ENCODE results near the gene ZBTB43.

Gene ZBTB43

DNA sequence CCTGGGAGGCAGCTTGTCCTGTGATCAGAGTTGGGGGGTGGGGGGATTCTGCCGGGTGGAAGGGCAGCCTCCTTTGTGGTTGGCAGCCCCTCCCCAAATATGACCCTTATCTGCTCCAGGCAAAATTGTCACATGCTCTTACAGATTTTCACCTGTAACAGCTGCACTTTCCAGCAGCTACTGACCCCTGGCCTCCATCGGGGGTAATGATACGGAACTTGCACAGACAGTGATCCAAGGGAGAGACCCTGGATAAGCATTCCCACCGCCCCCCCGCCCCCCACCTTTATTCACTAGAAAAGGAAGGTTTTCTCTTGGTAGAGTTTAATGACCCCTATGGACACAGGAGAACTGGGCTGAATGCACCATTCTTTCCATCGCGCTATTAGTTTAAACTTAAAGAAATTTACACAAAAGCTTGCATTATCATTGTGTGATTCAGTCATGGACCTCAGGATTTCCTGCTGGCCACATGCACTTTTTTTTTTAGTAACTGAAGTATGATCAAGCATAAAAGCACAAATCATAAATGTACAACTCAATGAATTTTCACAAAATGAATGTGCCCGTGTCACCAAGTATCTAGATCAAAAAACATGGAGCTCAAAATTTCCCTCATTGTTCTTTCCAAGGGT is 44.9 kb downstream of the ZBTB43 start:
- Histone ChIP-seq H3K14ac (ENCODE audit: low read length in 2 of 2) (no peak overlapping the region), H2BK5ac (ENCODE audit: low read depth, low read length, poor library complexity, severe bottlenecking) (no peak overlapping the region), H4K8ac (ENCODE audit: low read length) (no peak overlapping the region), H2AFZ (ENCODE audit: low read depth, low read length) (no peak overlapping the region), H3K79me1 (replicated peaks; ENCODE audit: low read length, poor library complexity, severe bottlenecking) (no peaks in the 10 kb centered on the region), H3K4me2 (ENCODE audit: low read length, poor library complexity, severe bottlenecking) (no peak overlapping the region), H3K27ac (ENCODE audit: low read length, poor library complexity, severe bottlenecking) (no peak overlapping the region), H3K18ac (ENCODE audit: low read depth in 1 of 2, low read length in 2 of 2) (no peak overlapping the region), H2AK5ac (ENCODE audit: low read length, severe bottlenecking) (no peak overlapping the region), H4K91ac (ENCODE audit: low read length) (no peak overlapping the region), H3K4me3 (ENCODE audit: insufficient read depth in 1 of 2, low read depth in 1 of 2, low read length in 2 of 2) (no peak overlapping the region), H2BK12ac (ENCODE audit: low read length in 2 of 2) (no peak overlapping the region), H3K4me1 (ENCODE audit: control insufficient read depth, insufficient read depth, low read depth, low read length) (peaks cover 2% of the 10 kb centered on the region), H2BK15ac (ENCODE audit: low read depth, poor library complexity, severe bottlenecking) (no peak overlapping the region), H3K27me3 (ENCODE audit: control insufficient read depth in 1 of 2, insufficient read depth in 1 of 2, low read length in 2 of 2) (peaks cover 20 to 37% of the 10 kb centered on the region in 2 experiments), H2BK120ac (ENCODE audit: low read depth, low read length) (no peak overlapping the region), H3K36me3 (ENCODE audit: control insufficient read depth in 1 of 2, insufficient read depth in 2 of 2, low read depth in 1 of 2, low read length in 2 of 2) (no peaks in the 10 kb centered on the region), H3K23ac (ENCODE audit: low read length in 2 of 2) (no peak overlapping the region), H3K9ac (ENCODE audit: low read length) (no peak overlapping the region), H3K4ac (ENCODE audit: low read depth in 1 of 2, low read length in 2 of 2) (no peak overlapping the region), H3K9me3 (ENCODE audit: control insufficient read depth, low read length) (no peaks in the 10 kb centered on the region)
- 92% methylated on average over 6 of the region's 8 CpGs for WGBS
- DNase-seq = no peak

- Histone ChIP-seq H2BK15ac (ENCODE audit: low read depth, poor library complexity, severe bottlenecking) (no peak overlapping the region), H3K4me2 (ENCODE audit: low read length, poor library complexity, severe bottlenecking) (no peak overlapping the region), H2BK5ac (ENCODE audit: low read depth, low read length, poor library complexity, severe bottlenecking) (no peak overlapping the region), H3K23ac (ENCODE audit: low read length in 2 of 2) (no peak overlapping the region), H4K91ac (ENCODE audit: low read length) (no peak overlapping the region), H3K4me3 (ENCODE audit: insufficient read depth in 1 of 2, low read depth in 1 of 2, low read length in 2 of 2) (no peak overlapping the region), H2AK5ac (ENCODE audit: low read length, severe bottlenecking) (no peak overlapping the region), H3K4me1 (ENCODE audit: control insufficient read depth, insufficient read depth, low read depth, low read length) (peaks cover 2% of the 10 kb centered on the region), H3K36me3 (ENCODE audit: control insufficient read depth in 1 of 2, insufficient read depth in 2 of 2, low read depth in 1 of 2, low read length in 2 of 2) (no peaks in the 10 kb centered on the region), H3K79me1 (replicated peaks; ENCODE audit: low read length, poor library complexity, severe bottlenecking) (no peaks in the 10 kb centered on the region), H3K27ac (ENCODE audit: low read length, poor library complexity, severe bottlenecking) (no peak overlapping the region), H2AFZ (ENCODE audit: low read depth, low read length) (no peak overlapping the region), H3K18ac (ENCODE audit: low read depth in 1 of 2, low read length in 2 of 2) (no peak overlapping the region), H2BK12ac (ENCODE audit: low read length in 2 of 2) (no peak overlapping the region), H3K27me3 (ENCODE audit: control insufficient read depth in 1 of 2, insufficient read depth in 1 of 2, low read length in 2 of 2) (peaks cover 33 to 51% of the 10 kb centered on the region in 2 experiments), H4K8ac (ENCODE audit: low read length) (no peak overlapping the region), H2BK120ac (ENCODE audit: low read depth, low read length) (no peak overlapping the region), H3K9me3 (ENCODE audit: control insufficient read depth, low read length) (no peaks in the 10 kb centered on the region), H3K4ac (ENCODE audit: low read depth in 1 of 2, low read length in 2 of 2) (no peak overlapping the region), H3K14ac (ENCODE audit: low read length in 2 of 2) (no peak overlapping the region), H3K9ac (ENCODE audit: low read length) (no peak overlapping the region)
- no peak for DNase-seq
- WGBS = 84% methylated on average over 6 of the region's 6 CpGs
Observed at GRCh38 chr9:126851286-126851880, 46.5 kb downstream of the ZBTB43 start.

- Histone ChIP-seq H3K14ac (ENCODE audit: low read length in 2 of 2) (no peak overlapping the region), H3K79me1 (replicated peaks; ENCODE audit: low read length, poor library complexity, severe bottlenecking) (no peaks in the 10 kb centered on the region), H4K91ac (ENCODE audit: low read length) (no peak overlapping the region), H3K27ac (ENCODE audit: low read length, poor library complexity, severe bottlenecking) (no peak overlapping the region), H2AFZ (ENCODE audit: low read depth, low read length) (no peak overlapping the region), H4K8ac (ENCODE audit: low read length) (no peak overlapping the region), H3K9ac (ENCODE audit: low read length) (no peak overlapping the region), H3K18ac (ENCODE audit: low read depth in 1 of 2, low read length in 2 of 2) (no peak overlapping the region), H2BK15ac (ENCODE audit: low read depth, poor library complexity, severe bottlenecking) (no peak overlapping the region), H2BK5ac (ENCODE audit: low read depth, low read length, poor library complexity, severe bottlenecking) (no peak overlapping the region), H3K36me3 (ENCODE audit: control insufficient read depth in 1 of 2, insufficient read depth in 2 of 2, low read depth in 1 of 2, low read length in 2 of 2) (no peaks in the 10 kb centered on the region), H3K4me3 (ENCODE audit: insufficient read depth in 1 of 2, low read depth in 1 of 2, low read length in 2 of 2) (no peak overlapping the region), H2BK120ac (ENCODE audit: low read depth, low read length) (no peak overlapping the region), H3K4me1 (ENCODE audit: control insufficient read depth, insufficient read depth, low read depth, low read length) (peaks cover 2% of the 10 kb centered on the region), H3K27me3 (ENCODE audit: control insufficient read depth in 1 of 2, insufficient read depth in 1 of 2, low read length in 2 of 2) (peaks cover 41 to 59% of the 10 kb centered on the region in 2 experiments), H3K4me2 (ENCODE audit: low read length, poor library complexity, severe bottlenecking) (no peak overlapping the region), H3K23ac (ENCODE audit: low read length in 2 of 2) (no peak overlapping the region), H3K9me3 (ENCODE audit: control insufficient read depth, low read length) (no peaks in the 10 kb centered on the region), H2BK12ac (ENCODE audit: low read length in 2 of 2) (no peak overlapping the region), H2AK5ac (ENCODE audit: low read length, severe bottlenecking) (no peak overlapping the region), H3K4ac (ENCODE audit: low read depth in 1 of 2, low read length in 2 of 2) (no peak overlapping the region)
- WGBS = 48% methylated on average over 3 of the region's 3 CpGs
- DNase-seq = no peak
Observed at GRCh38 chr9:126852086-126852688, 47.3 kb downstream of the ZBTB43 start.

DNA sequence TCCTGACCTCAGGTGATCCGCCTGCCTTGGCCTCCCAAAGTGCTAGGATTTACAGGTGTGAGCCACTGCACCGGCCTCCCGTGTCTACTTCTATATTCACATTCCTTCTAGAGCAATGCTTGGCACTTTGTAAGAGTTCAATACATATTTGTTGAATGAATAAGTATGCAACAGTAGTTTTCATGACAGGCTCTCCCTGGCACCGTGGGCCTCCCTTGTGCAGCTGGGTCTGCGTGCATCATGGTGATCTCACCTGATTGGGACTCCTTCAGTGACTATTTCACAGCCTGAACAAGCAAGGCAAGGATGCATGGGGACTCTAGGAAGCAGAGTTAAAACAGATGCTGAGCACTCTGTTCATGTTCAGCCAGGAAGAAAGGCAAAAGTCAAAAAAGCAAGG is 48.8 kb downstream of the ZBTB43 start:
- Histone ChIP-seq H3K4me3 (ENCODE audit: insufficient read depth in 1 of 2, low read depth in 1 of 2, low read length in 2 of 2) (no peak overlapping the region), H3K36me3 (ENCODE audit: control insufficient read depth in 1 of 2, insufficient read depth in 2 of 2, low read depth in 1 of 2, low read length in 2 of 2) (no peaks in the 10 kb centered on the region), H2BK15ac (ENCODE audit: low read depth, poor library complexity, severe bottlenecking) (no peak overlapping the region), H3K27me3 (ENCODE audit: control insufficient read depth in 1 of 2, insufficient read depth in 1 of 2, low read length in 2 of 2) (peaks cover 47 to 68% of the 10 kb centered on the region in 2 experiments), H2BK5ac (ENCODE audit: low read depth, low read length, poor library complexity, severe bottlenecking) (no peak overlapping the region), H3K4me1 (ENCODE audit: control insufficient read depth, insufficient read depth, low read depth, low read length) (peaks cover 2% of the 10 kb centered on the region), H3K18ac (ENCODE audit: low read depth in 1 of 2, low read length in 2 of 2) (no peak overlapping the region), H3K9me3 (ENCODE audit: control insufficient read depth, low read length) (no peaks in the 10 kb centered on the region), H3K79me1 (replicated peaks; ENCODE audit: low read length, poor library complexity, severe bottlenecking) (no peaks in the 10 kb centered on the region), H2BK12ac (ENCODE audit: low read length in 2 of 2) (no peak overlapping the region), H2AK5ac (ENCODE audit: low read length, severe bottlenecking) (no peak overlapping the region), H3K14ac (ENCODE audit: low read length in 2 of 2) (no peak overlapping the region), H2AFZ (ENCODE audit: low read depth, low read length) (no peak overlapping the region), H3K23ac (ENCODE audit: low read length in 2 of 2) (no peak overlapping the region), H4K8ac (ENCODE audit: low read length) (no peak overlapping the region), H3K27ac (ENCODE audit: low read length, poor library complexity, severe bottlenecking) (peak overlapping the region; percentile 6), H3K4me2 (ENCODE audit: low read length, poor library complexity, severe bottlenecking) (no peak overlapping the region), H2BK120ac (ENCODE audit: low read depth, low read length) (no peak overlapping the region), H3K4ac (ENCODE audit: low read depth in 1 of 2, low read length in 2 of 2) (no peak overlapping the region), H3K9ac (ENCODE audit: low read length) (no peak overlapping the region), H4K91ac (ENCODE audit: low read length) (no peak overlapping the region)
- WGBS = 81% methylated on average over 5 of the region's 5 CpGs
- DNase-seq = no peak

Measured in mesenchymal stem cell (in vitro differentiated cells and primary cell).